Esophagus squamous epithelium (tissue), 5 donors: Measurements from ENCODE around the gene TMEM235. TPM values are rescaled to one million over a fixed set of nuclear protein-coding genes. Genes with fewer than 3 reads are reported as not detected.

Source experiments
- DNase-seq: peaks from one replicate; lab custom pipeline; 2025; lab: John Stamatoyannopoulos, UW
- H3K27ac ChIP-seq, 4 donors: fragments of 200-600 bp; sonication (generic); one replicate each; pipeline ENCODE4 v1.5.1; 2016 to 2019; ENCODE audit warnings: mild to moderate bottlenecking in 1 of 4
- H3K27me3 ChIP-seq, 4 donors: fragments of 200-600 bp; sonication (generic); 1 replicate in 3 of 4; 2 replicates in 1 of 4; pipeline versions ENCODE4 v1.5.1 to v1.6.0; 2017 to 2021; ENCODE audit warnings: antibody characterized with exemption in 1 of 4
- H3K36me3 ChIP-seq, 3 donors: fragments of 200-600 bp; sonication (generic); one replicate each; pipeline ENCODE4 v1.5.1; 2016 to 2019
- H3K4me1 ChIP-seq, 3 donors: fragments of 200-600 bp; sonication (generic); one replicate each; pipeline ENCODE4 v1.5.1; 2017 to 2019
- H3K4me3 ChIP-seq, 4 donors: fragments of 200-600 bp; sonication (generic); 1 replicate in 3 of 4; 2 replicates in 1 of 4; pipeline ENCODE4 v1.5.1; 2016 to 2019; ENCODE audit warnings: mild to moderate bottlenecking in 2 of 4, moderate library complexity in 1 of 4
- H3K9me3 ChIP-seq, 3 donors: fragments of 200-600 bp; sonication (generic); one replicate each; pipeline ENCODE4 v1.5.1; 2016 to 2019
- CTCF ChIP-seq, 6 experiments: fragments of 450-650 bp in 4 of 6; fragments of 200-600 bp in 2 of 6; sonication (generic) in 2 of 6; IDR thresholded peaks; one replicate each; pipeline ENCODE4 v1.5.1; 2016 to 2019; ENCODE audit warnings: antibody characterized with exemption in 6 of 6, mild to moderate bottlenecking in 4 of 6, moderate library complexity in 4 of 6
- POLR2A ChIP-seq, 4 donors: fragments of 450-650 bp; IDR thresholded peaks; one replicate each; pipeline ENCODE4 v1.6.1; 2017; ENCODE audit warnings: antibody characterized with exemption in 4 of 4, mild to moderate bottlenecking in 4 of 4, moderate library complexity in 3 of 4
- WGBS, 2 donors: methylation state at CpG; one replicate each; pipeline ENCODE4 v1.1.5; 2018; 5-methylcytosine and 5-hydroxymethylcytosine counted together
- intact Hi-C: fragments of 100-400 bp; cut with DNase I; formaldehyde crosslinking; loops from one replicate; pipeline ENCODE4 v1.15.0; 2022
- total RNA-seq, 4 donors: library from RNA; depleted of rRNA; stranded (reverse); fragments of >200 nt; gene quantifications; one replicate each; pipeline ENCODE4 v1.1.0, GENCODE V29; 2016
- donor health status: DM: yes; HTN: yes; CAD: no.

The TMEM235 gene
- total RNA-seq, 4 donors from 2014 or later: 0.26 TPM; not detected in 3

- Histone ChIP-seq H3K4me3 (no peak overlapping the region), H3K36me3 (no peaks in the 10 kb centered on the region), H3K27me3 (no peaks in the 10 kb centered on the region), H3K4me1 (peaks cover 0 to 14% (median 8%) of the 10 kb centered on the region in 3 donors), H3K27ac (no peak overlapping the region), H3K9me3 (no peaks in the 10 kb centered on the region)
- 89 to 94% methylated on average over 6 to 11 of the region's 13 CpGs for WGBS, 2 donors
- intact Hi-C loops: loop anchor here (10.0 kb wide), 1 partner anchor 127 kb away; no protein-coding TSS in a partner anchor
- no peak for DNase-seq
- TF ChIP-seq CTCF (IDR thresholded peaks at IDR 0.05) (no peak), POLR2A (IDR thresholded peaks at IDR 0.05) (no peak)
These were observed 10.0 kb downstream of the TMEM235 start for GRCh38 chr17:78241277-78242023.

DNA sequence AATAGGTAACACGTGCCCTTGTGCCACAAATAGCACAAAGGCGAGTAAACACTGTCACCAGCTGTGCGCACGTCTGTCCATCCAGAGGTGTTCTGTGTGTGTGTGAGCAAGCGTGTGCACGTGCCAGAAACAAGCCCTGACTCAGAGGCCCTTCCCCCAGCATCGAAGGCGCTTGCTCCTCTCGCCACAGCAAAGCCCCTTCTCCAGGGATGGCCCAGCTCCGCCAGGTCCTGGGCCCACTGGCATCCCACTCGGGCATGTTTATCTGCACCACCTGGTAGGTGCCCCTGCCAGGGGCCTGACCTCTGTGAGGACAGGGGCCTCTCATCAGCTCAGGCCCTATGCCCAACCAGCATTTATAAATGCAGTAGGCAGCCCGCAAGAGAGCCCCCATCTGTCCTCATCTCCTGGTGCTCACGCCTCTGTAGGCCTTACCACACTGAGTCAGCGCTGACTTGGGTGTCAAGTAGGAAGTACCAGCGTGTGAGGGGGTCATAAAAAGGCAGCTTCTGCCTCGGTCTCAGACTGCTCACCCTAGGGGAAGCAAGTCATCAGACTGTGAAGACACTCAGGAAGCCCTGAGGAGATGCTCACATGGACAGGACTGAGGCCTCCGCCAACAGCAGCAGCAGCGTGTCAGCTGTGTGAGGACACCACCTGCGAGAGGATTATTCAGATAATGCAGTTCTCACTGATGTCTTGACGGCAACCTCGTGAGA, 10.8 kb downstream of the TMEM235 start:
- TF ChIP-seq POLR2A (IDR thresholded peaks at IDR 0.05): no peak
- no peak for TF ChIP-seq CTCF (IDR thresholded peaks at IDR 0.05)
- Histone ChIP-seq H3K36me3 (no peaks in the 10 kb centered on the region), H3K4me3 (no peak overlapping the region), H3K27ac (no peak overlapping the region), H3K27me3 (no peaks in the 10 kb centered on the region), H3K9me3 (no peaks in the 10 kb centered on the region), H3K4me1 (peaks cover 0 to 10% (median 6%) of the 10 kb centered on the region in 3 donors)
- WGBS, 2 donors: 68 to 70% methylated on average over 10 to 13 of the region's 21 CpGs
- intact Hi-C loops: loop anchor here (10.0 kb wide), 1 partner anchor 127 kb away; no protein-coding TSS in a partner anchor
- DNase-seq: no peak

GRCh38 chr17:78247304-78247703, 15.9 kb downstream of the TMEM235 start:
- Histone ChIP-seq H3K27ac (no peak overlapping the region), H3K27me3 (peaks cover 0 to 8% (median 0%) of the 10 kb centered on the region in 4 donors), H3K36me3 (no peaks in the 10 kb centered on the region), H3K4me3 (no peak overlapping the region), H3K4me1 (peaks cover 11 to 18% (median 13%) of the 10 kb centered on the region in 3 donors), H3K9me3 (no peaks in the 10 kb centered on the region)
- TF ChIP-seq POLR2A (IDR thresholded peaks at IDR 0.05): no peak
- no peak for TF ChIP-seq CTCF (IDR thresholded peaks at IDR 0.05)
- intact Hi-C loops: loop anchor here (10.0 kb wide), 1 partner anchor 133 kb away; no protein-coding TSS in a partner anchor
- DNase-seq: no peak
- WGBS, 2 donors: 81 to 84% methylated on average over 8 of the region's 8 CpGs

DNA sequence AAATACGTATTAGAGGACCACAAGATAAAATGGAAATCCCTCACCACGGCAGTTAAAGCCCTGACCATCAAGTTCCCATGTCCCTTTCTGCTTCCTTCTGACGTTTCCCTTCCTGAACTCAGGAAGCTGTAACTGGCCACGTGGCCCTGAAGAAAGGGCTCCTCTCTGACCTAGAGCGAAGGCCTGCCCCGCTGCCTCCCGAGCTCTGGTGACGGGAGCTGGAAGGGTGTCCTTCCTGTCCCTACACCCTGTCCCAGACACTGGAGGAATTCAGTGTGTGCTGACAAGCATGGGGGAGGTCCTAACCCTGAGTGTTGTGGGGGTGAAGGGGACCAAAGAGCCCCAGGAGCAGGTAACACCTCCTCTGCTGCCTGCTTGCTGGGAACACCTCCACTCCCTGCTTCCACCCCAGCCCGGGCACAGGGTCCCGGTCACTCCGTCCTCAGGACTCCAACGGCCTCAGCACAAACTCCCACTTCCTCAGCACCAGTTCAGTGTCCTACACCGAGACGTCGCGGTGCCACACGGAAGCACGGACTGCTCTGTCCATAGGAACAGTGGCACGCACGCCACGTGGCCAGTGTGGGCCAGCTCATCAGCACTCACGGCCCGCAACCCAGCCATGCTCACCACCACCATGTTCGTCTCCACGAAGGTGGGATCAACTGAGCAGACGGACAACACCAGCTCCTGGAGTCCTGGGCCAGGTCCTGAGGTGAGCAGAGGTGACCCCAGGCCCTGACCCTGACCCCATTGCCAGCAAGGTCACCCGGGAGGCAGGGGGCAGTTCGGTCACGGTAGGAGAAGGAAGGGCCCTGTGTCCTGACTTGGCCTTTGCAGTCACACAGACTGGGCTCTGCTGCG, 16.9 kb downstream of the TMEM235 start:
- Histone ChIP-seq H3K9me3 (no peaks in the 10 kb centered on the region), H3K27me3 (peaks cover 0 to 8% (median 0%) of the 10 kb centered on the region in 4 donors), H3K27ac (peak overlapping the region in 1 of 4 donors; percentile 62), H3K4me1 (peaks cover 11 to 25% (median 13%) of the 10 kb centered on the region in 3 donors), H3K36me3 (no peaks in the 10 kb centered on the region), H3K4me3 (no peak overlapping the region)
- DNase-seq: no peak
- no peak for TF ChIP-seq POLR2A (IDR thresholded peaks at IDR 0.05)
- no peak for TF ChIP-seq CTCF (IDR thresholded peaks at IDR 0.05)
- 63 to 79% methylated on average over 4 to 14 of the region's 30 CpGs for WGBS, 2 donors
- intact Hi-C loops: loop anchor here (10.0 kb wide), 1 partner anchor 133 kb away; no protein-coding TSS in a partner anchor
